PC-9 (cell line): ENCODE data around the gene EMP1. TPM values are rescaled to one million over a fixed set of nuclear protein-coding genes. Genes with fewer than 3 reads are reported as not detected.

Experiments
- BruUV-seq: library from RNA; stranded (reverse); fragments of 400-500 nt; replicated peaks from 2 replicates; lab custom pipeline; 2021; lab: Mats Ljungman, UMichigan
- CTCF ChIA-PET: fragments of 300-600 bp; sonication (Branson Sonifier 250); formaldehyde crosslinking; loops from one replicate; lab custom pipeline; 2022; ENCODE audit warnings: antibody characterized with exemption; lab: Charles Lee
- POLR2A ChIA-PET: fragments of 300-600 bp; sonication (Branson Sonifier 250); formaldehyde crosslinking; loops from one replicate; lab custom pipeline; 2022; ENCODE audit warnings: antibody characterized with exemption; ENCODE audit not compliant: unreplicated experiment; lab: Charles Lee
- DNase-seq, 2 experiments: peaks; one replicate each; pipeline versions ENCODE4 v3.0.0 to v3.0.0-alpha.2; 2015 to 2022; ENCODE audit warnings: mixed read lengths in 1 of 2
- H2AFZ ChIP-seq: fragments of 200-600 bp; sonication (generic); 2 replicates; pipeline ENCODE4 v1.8.1; 2017; ENCODE audit warnings: antibody characterized with exemption
- H3F3A ChIP-seq: fragments of 200-600 bp; sonication (generic); 2 replicates; pipeline ENCODE4 v1.8.1; 2017; ENCODE audit warnings: antibody characterized with exemption, mild to moderate bottlenecking, low read depth; ENCODE audit not compliant: insufficient read depth
- H3K27ac ChIP-seq: fragments of 200-600 bp; sonication (generic); 2 replicates; pipeline ENCODE4 v1.6.1; 2016; ENCODE audit warnings: mixed run types
- H3K27me3 ChIP-seq: fragments of 200-600 bp; sonication (generic); 2 replicates; pipeline ENCODE4 v1.6.1; 2016; ENCODE audit warnings: low read depth, mixed run types; ENCODE audit not compliant: insufficient read depth
- H3K36me3 ChIP-seq: fragments of 200-600 bp; sonication (generic); 2 replicates; pipeline ENCODE4 v1.6.1; 2016; ENCODE audit warnings: low read depth, mixed run types
- H3K4me1 ChIP-seq: fragments of 200-600 bp; sonication (generic); replicated peaks from 2 replicates; pipeline ENCODE4 v1.6.1; 2016; ENCODE audit warnings: mixed run types; ENCODE audit not compliant: insufficient read depth
- H3K4me2 ChIP-seq: fragments of 200-600 bp; sonication (generic); 2 replicates; pipeline ENCODE4 v1.6.1; 2017; ENCODE audit warnings: mixed run types
- H3K4me3 ChIP-seq: fragments of 200-600 bp; sonication (generic); 2 replicates; pipeline ENCODE4 v1.6.1; 2016; ENCODE audit warnings: mixed run types
- H3K79me2 ChIP-seq: fragments of 200-600 bp; sonication (generic); 2 replicates; pipeline ENCODE4 v1.6.1; 2017; ENCODE audit warnings: low read depth, mixed run types
- H3K9me2 ChIP-seq: fragments of 200-600 bp; sonication (generic); 2 replicates; pipeline ENCODE4 v1.8.1; 2017; ENCODE audit warnings: mild to moderate bottlenecking; ENCODE audit not compliant: insufficient read depth
- H3K9me3 ChIP-seq: fragments of 200-600 bp; sonication (generic); 2 replicates; pipeline ENCODE4 v1.8.1; 2016; ENCODE audit warnings: low read depth; ENCODE audit not compliant: insufficient read depth
- H4K20me1 ChIP-seq: fragments of 200-600 bp; sonication (generic); 2 replicates; pipeline ENCODE4 v1.8.1; 2017; ENCODE audit not compliant: insufficient read depth
- CTCF ChIP-seq: fragments of 200-600 bp; sonication (generic); conservative IDR thresholded peaks from 2 replicates; pipeline ENCODE4 v1.6.1; 2017; ENCODE audit warnings: mixed run types, antibody characterized with exemption, mild to moderate bottlenecking, moderate library complexity
- EZH2 ChIP-seq: fragments of 200-600 bp; sonication (generic); IDR thresholded peaks from 2 replicates; pipeline ENCODE4 v1.8.0; 2017; ENCODE audit warnings: antibody characterized with exemption, low read depth
- intact Hi-C: fragments of 100-400 bp; cut with micrococcal nuclease; formaldehyde crosslinking; loops from one replicate; pipeline ENCODE4 v1.10.0; 2022; ENCODE audit not compliant: unreplicated experiment
- total RNA-seq: library from RNA; stranded (reverse); gene quantifications from 2 replicates; pipeline ENCODE4 v1.2.3, GENCODE V29; 2021

EMP1 gene
- total RNA-seq, 1 experiment from 2014 or later: 909 TPM

GRCh38 chr12:13152756-13153155 is 43.8 kb upstream of the EMP1 start:
- peaks cover 36% of the 10 kb centered on the region for H3K4me1 ChIP-seq
- CTCF ChIA-PET: no interaction called here
- no peaks in the 10 kb centered on the region for H3K79me2 ChIP-seq
- H3K27ac ChIP-seq: no peak overlapping the region
- TF ChIP-seq CTCF: no peak
- TF ChIP-seq EZH2: no peak
- H3K9me2 ChIP-seq: no peaks in the 10 kb centered on the region
- DNase-seq: no peak
- intact Hi-C loops: no loop called here
- H3K4me2 ChIP-seq: no peak overlapping the region
- no peaks in the 10 kb centered on the region for H3K36me3 ChIP-seq
- BruUV-seq: no TSS peak
- POLR2A ChIA-PET: interaction anchor here (0.6 kb wide), 1 partner anchor 27 kb away, joined by 4 read pairs; no protein-coding TSS in a partner anchor
- H2AFZ ChIP-seq: no peak overlapping the region
- H3F3A ChIP-seq: peaks cover 28% of the 10 kb centered on the region
- no peak overlapping the region for H3K4me3 ChIP-seq
- H4K20me1 ChIP-seq: no peaks in the 10 kb centered on the region
- no peaks in the 10 kb centered on the region for H3K27me3 ChIP-seq
- no peaks in the 10 kb centered on the region for H3K9me3 ChIP-seq

- Histone ChIP-seq H3K4me2 (no peak overlapping the region), H3K36me3 (no peaks in the 10 kb centered on the region), H3K4me3 (no peak overlapping the region), H3K27ac (peak overlapping the region; percentile 80; the same call in 1 of the 2 replicates), H3K4me1 (peaks cover 31% of the 10 kb centered on the region), H4K20me1 (no peaks in the 10 kb centered on the region), H3K27me3 (no peaks in the 10 kb centered on the region), H3K79me2 (no peaks in the 10 kb centered on the region), H3F3A (peaks cover 24% of the 10 kb centered on the region; the same call in 1 of the 2 replicates), H3K9me3 (no peaks in the 10 kb centered on the region), H2AFZ (no peak overlapping the region), H3K9me2 (no peaks in the 10 kb centered on the region)
- DNase-seq: no peak
- POLR2A ChIA-PET: interaction anchor here (0.6 kb wide), 1 partner anchor 26 kb away, joined by 4 read pairs; no protein-coding TSS in a partner anchor
- intact Hi-C loops: no loop called here
- no peak for TF ChIP-seq CTCF
- TF ChIP-seq EZH2: no peak
- BruUV-seq: no TSS peak
- CTCF ChIA-PET: no interaction called here
Measured at GRCh38 chr12:13153180-13153579, 43.3 kb upstream of the EMP1 start.

- peak overlapping the region; percentile 45; the same call in 1 of the 2 replicates for H2AFZ ChIP-seq
- ChIA-PET POLR2A (interaction anchor here (0.6 kb wide), 1 partner anchor 16 kb away, joined by 5 read pairs; no protein-coding TSS in a partner anchor), CTCF (interaction anchor here (0.7 to 1.4 kb wide), 2 partner anchors 42 to 130 kb away, joined by 3 read pairs; partner anchors contain the start of gene EMP1)
- DNase-seq: peak in 1 of 2 experiments; percentile 64
- H3K9me3 ChIP-seq: no peaks in the 10 kb centered on the region
- peaks cover 22% of the 10 kb centered on the region for H3K4me1 ChIP-seq
- intact Hi-C loops: no loop called here
- H3K4me3 ChIP-seq: no peak overlapping the region
- peaks cover 16% of the 10 kb centered on the region; the same call in 1 of the 2 replicates for H3F3A ChIP-seq
- H3K27ac ChIP-seq: peak overlapping the region; percentile 80
- TF ChIP-seq EZH2 (no peak), CTCF (no peak)
- H3K4me2 ChIP-seq: peak overlapping the region; percentile 53
- no peaks in the 10 kb centered on the region for H3K9me2 ChIP-seq
- H3K79me2 ChIP-seq: no peaks in the 10 kb centered on the region
- no peaks in the 10 kb centered on the region for H3K27me3 ChIP-seq
- H3K36me3 ChIP-seq: no peaks in the 10 kb centered on the region
- BruUV-seq: no TSS peak
- H4K20me1 ChIP-seq: no peaks in the 10 kb centered on the region
Measured at GRCh38 chr12:13154027-13154538, 42.4 kb upstream of the EMP1 start.
